Hematopoietic multipotent progenitor cell (in vitro differentiated cells): ENCODE measurements around the gene NXF1. TPM values are rescaled to one million over a fixed set of nuclear protein-coding genes. Genes with fewer than 3 reads are reported as not detected.
"Not testable (repeated sequence)": the region's sequence is repeated elsewhere in the genome, so short reads cannot be mapped to it uniquely, and the experiment has no call there.

Experiments used
- DNase-seq, 3 donors: peaks; one replicate each; pipeline ENCODE4 v3.0.0-alpha.2; 2011 to 2015; ENCODE audit warnings: low read depth in 2 of 3, low spot score in 2 of 3
- total RNA-seq: library from RNA; depleted of rRNA; stranded (reverse); fragments of >200 nt; gene quantifications from one replicate; pipeline ENCODE4 v1.2.3, GENCODE V29; 2012

Gene NXF1
- total RNA-seq, 1 donor = 62.2 TPM

DNA sequence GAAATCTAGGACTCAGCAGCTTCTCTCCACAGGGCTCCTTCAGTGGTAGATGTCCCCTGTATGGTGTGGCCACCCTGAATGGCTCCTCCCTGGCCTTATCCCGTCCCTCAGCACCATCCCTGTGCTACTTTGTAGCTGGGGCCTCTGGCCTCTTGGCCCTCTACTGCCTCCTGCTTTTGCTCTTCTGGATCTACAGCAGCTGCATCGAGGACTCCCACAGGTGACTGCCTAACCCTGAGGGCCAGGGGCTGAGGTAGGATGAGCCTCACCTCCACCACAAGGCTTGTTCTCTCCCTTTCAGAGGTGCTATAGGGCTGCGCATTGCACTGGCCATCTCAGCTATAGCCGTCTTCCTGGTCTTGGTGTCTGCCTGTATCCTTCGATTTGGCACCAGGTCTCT is 16.2 kb downstream of the NXF1 start:
- DNase-seq = no peak

DNA sequence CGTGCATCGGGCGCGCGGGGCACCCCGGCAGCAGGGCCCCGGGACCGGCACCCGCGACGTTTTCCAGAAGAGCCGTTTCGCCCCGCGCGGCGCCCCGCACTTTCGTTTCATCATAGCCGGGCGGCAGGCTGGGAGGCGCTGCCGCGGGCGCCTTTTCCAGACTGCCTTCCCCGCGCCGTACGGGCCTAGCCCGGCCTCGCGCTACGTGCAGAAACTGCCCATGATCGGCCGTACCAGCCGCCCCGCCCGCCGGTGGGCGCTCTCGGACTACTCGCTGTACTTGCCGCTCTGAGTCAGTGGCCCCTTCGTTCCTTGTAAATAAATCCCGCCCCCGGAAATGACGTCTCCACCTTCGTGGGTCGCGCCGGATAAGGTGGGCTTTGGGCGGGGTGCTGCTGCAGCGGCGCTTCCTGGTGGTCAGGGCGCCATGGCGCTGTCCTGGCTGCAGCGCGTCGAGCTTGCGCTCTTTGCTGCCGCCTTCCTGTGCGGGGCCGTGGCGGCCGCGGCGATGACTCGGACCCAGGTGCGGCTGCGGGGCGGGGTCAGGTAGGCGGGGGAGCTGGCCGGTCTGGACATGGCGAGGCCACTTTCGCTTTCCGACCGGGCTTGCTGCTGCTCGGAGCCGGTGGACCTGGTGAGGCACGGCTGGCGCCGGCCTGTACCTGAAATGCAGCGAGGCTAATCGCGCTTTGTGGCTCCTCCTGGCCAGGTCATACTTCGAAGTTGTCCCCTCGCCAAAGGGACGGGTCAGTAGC is 18.1 kb downstream of the NXF1 start, which contains the start of gene TMEM179B:
TSS of gene TMEM179B (plus strand) at position 398 of the 755 bp plus-strand sequence. CDS start at position 428, 30 bp downstream.
- peak; percentile 94 to 99 (median 99) for DNase-seq

GRCh38 chr11:62786318-62787004 is 18.8 kb downstream of the NXF1 start:
- peak; percentile 79 to 91 (median 87) for DNase-seq

DNA sequence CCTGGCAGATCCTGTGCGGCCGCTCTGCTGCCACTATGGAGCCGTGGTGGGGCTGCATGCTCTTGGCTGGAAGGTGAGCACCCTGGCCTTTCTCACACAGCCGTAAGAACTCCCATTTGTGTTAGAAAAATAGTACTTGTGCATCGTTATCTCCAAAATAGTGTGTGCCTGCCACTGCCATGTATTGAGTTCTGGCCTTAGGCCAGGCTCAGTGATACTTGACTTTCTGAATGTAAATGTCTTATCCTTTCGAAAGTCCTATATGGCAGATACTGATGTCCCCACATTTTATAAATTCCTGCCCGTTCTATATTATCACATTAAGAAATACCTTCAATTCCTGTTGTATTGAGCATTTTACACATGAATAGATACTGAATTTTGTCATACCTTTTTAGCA is 22.5 kb downstream of the NXF1 start:
- DNase-seq = no peak

DNA sequence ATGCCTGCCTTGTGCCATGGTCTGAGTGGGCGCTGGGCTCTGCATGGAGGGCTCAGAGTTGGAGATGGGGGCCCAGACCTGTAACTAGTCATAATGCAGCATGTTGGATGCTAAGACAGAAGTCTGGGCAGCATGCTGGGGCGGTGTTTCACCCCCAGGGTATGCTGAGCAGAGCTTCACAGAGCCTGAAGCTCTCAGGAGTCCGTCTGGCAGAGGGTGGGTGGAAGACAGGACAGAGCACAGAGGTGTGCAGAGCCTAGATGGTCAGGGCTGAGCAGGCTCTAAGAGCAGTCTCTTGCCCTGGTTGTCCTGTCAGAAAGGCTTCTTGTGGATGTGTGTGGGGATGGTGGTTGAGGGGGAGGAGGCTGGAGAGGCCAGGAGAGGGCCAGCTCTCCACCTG is 26.8 kb downstream of the NXF1 start:
- DNase-seq = no peak

- DNase-seq = no peak
Observed at GRCh38 chr11:62777389-62777788, 27.9 kb downstream of the NXF1 start.

DNA sequence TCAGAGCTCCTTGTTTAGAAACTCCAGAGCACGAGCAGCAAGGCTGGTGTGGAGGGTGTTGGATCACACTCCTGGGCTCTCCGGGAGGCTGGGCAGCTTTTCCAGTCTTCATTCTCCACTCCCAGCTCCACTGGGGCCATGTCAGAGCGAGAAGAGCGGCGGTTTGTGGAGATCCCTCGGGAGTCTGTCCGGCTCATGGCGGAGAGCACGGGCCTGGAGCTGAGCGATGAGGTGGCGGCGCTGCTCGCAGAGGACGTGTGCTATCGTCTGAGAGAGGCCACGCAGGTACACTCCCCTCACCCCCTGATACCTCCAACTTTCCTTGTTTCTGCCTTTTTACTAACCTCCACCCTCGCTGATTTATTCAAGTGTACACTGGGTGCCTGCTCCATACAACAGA is 29.6 kb downstream of the NXF1 start:
- no peak for DNase-seq

GRCh38 chr11:62774407-62774806 is 30.8 kb downstream of the NXF1 start:
- DNase-seq = no peak

- DNase-seq = peak; percentile 75 to 91 (median 89)
Observed at GRCh38 chr11:62771144-62772021, 33.9 kb downstream of the NXF1 start, which contains the start of gene TAF6L. TSS of gene TAF6L (plus strand) at chr11:62771396. CDS start at chr11:62775784, 4,388 bp downstream.

GRCh38 chr11:62770778-62771143 is 34.5 kb downstream of the NXF1 start:
- DNase-seq = peak in 1 of 3 donors; percentile 15

DNA sequence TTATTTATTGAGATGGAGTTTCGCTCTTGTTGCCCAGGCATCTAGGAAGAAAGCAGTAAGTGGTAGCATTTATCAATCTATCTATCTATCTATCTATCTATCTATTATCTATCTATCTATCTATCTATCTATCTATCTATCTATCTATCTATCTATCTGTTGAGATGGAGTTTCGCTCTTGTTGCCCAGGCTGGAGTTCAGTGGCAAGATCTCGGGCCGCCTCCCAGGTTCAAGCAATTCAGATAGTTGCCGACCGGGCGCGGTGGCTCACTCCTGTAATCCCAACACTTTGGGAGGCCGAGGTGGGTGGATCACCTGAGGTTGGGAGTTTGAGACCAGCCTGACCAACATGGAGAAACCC is 44.4 kb downstream of the NXF1 start:
- DNase-seq = not testable (repeated sequence)

DNA sequence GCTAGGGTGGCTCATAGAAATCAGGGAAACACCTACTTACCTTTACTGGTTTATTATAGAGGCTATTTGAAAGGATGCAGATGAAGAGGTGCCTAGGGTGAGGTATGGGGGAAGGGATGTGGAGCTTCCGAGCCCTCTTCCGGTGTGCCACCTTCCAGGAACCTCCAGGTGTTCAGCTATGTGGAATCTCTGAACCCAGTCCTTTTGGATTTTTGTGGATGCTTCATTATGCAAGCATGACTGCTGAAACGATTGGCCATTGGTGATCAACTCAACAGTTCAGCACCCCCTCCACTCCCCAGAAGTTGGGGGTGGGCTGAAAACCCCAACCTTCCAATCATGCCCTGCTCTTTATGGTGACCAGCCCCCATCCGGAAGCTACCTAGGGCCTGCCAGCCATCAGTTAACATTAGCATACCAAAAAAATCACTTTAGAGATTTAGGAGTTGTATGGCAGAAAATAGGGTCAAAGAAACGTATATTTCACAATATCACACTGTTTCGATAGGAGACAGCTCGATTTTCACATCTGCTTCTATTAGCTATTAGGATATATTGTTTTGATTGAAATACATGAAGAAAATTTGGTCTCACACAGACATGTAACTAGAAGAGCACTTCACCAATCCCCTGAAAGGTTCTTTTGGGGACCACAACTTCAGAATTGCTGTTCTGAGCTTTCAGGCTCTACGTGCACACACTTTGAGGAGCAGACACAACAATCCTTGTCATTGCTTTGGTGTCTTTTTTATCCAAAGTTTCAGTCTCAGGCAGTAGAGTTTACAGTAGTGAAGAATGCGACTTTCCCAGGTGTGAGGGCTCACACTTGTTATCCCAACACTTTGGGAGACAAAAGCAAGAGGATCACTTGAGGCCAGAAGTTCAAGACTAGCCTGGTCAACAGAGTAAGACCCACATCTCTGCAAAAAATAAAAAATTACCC is 47.1 kb downstream of the NXF1 start:
- no peak for DNase-seq

DNA sequence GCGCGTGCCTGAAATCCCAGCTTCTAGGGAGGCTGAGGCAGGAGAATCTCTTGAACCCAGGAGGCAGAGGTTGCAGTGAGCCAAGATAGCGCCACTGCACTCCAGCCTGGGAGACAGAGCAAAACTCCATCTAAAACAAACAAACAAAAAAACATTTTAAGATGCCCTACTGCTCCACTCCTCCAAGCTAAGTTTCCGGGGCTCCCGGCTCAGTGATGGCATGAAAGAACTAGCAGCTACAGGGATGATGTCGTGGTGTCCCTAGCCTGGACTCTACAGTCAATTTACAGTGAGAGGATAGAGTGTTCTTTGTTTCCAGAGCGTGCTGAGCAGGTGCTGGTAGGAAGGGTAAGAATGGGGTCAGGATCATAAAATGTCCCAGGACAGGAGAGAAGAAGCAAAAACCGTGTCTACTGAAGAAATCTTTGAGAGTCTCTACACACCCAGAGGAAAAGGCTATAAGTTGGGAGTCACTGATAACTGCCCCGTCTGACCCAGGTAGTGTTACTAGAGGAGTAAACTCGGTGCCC is 50.1 kb downstream of the NXF1 start:
- DNase-seq = no peak

DNA sequence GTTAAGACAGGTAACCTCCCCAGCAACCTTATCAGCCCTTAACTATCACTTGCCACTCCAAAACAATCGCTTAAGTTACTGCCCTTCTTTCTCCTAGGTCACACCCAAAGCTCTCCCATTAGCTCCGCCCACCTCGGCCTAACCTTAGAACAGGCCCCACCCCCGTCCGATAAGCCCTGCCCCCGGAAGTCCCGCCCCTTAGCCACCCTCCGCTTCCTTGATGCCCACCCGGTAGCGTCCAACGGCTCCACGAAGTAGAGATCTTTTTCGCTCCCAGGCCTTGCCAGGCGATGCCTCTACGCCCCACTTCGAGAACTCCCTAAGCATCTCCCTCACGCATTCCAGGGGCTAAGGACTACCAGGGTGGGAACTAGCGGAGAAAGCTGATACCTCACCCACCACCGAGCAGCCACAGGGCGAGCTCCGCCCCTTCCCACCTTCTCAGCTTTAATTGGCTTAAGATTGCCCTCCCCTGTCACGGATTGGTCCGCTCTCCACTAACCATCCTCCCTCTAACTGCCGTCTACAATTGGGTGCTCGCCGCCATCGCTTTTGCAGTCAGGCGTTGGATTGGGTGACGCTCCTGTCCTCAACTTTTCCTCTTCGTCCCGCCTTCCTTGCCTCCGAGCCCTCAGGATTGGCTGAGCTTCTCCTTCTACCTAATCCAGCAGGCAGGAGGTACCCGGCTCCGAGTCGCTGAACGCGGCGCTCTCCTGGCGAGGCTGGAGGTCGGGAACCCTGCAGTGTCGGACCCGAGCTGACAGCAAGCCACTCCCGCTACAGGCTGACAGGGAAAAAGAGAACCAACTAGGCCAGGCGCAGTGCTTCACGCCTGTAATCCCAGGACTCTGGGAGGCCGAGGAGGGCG is 51.3 kb downstream of the NXF1 start, which contains the start of gene ZBTB3:
TSS of gene ZBTB3 (minus strand) at position 425 of the 868 bp plus-strand sequence. CDS start 496 bp downstream, outside the sequence.
- DNase-seq = peak; percentile 92 to 99 (median 99)

- DNase-seq = no peak
Observed at GRCh38 chr11:62752994-62753735, 52.1 kb downstream of the NXF1 start.

DNA sequence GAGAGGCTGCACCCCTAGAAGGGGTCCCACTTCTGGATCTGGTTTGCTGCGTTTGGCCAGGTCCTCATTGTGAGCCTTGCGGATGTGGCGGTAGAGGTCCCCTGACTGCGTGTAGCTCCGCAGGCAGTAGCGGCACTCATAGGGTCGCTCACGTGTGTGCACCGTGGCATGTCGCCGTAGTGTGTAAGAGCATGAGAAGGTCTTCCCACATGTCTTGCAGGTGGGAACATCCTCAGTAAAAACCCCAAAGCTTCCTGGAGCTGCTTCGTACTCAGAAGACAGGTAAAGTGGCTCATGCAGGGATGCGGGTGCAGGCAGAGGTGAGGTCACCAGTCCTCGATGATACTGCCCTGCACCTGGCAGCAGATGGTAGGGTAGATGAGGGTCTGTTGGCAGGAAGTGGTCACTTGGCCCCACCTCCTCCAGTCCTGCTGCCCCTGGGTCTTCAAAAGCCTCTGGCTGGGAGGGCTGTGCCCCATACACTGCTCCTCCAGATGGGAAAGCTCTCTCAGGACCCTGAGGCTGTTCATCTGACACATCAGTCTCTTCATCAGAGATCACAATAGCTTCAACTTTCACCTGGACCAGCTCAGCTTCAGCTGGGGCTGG is 53.0 kb downstream of the NXF1 start:
- DNase-seq = no peak

- not testable (repeated sequence) for DNase-seq
Observed at GRCh38 chr11:62749931-62750330, 55.3 kb downstream of the NXF1 start.
